Subcutaneous abdominal adipose tissue (tissue), 5 donors: ENCODE measurements around the gene RAB33B.
"Not testable (repeated sequence)": the region's sequence is repeated elsewhere in the genome, so short reads cannot be mapped to it uniquely, and the experiment has no call there.

Experiments
- H3K27ac ChIP-seq: one replicate; pipeline ENCODE4 v1.7.0; 2013; ENCODE audit warnings: low read depth, mild to moderate bottlenecking, inconsistent platforms, low read length, moderate library complexity
- H3K27me3 ChIP-seq, 5 donors: one replicate each; pipeline ENCODE4 v1.7.0; 2013; ENCODE audit warnings: low read length in 5 of 5, inconsistent platforms in 1 of 5; ENCODE audit not compliant: control insufficient read depth in 5 of 5, insufficient read depth in 4 of 5
- H3K36me3 ChIP-seq, 5 donors: one replicate each; pipeline ENCODE4 v1.7.0; 2013; ENCODE audit warnings: low read length in 5 of 5; ENCODE audit not compliant: control insufficient read depth in 5 of 5, insufficient read depth in 5 of 5
- H3K4me1 ChIP-seq, 5 donors: one replicate each; pipeline ENCODE4 v1.7.0; 2013; ENCODE audit warnings: low read length in 5 of 5, mild to moderate bottlenecking in 3 of 5, moderate library complexity in 1 of 5; ENCODE audit not compliant: control insufficient read depth in 5 of 5, insufficient read depth in 5 of 5
- H3K4me3 ChIP-seq, 5 donors: one replicate each; pipeline ENCODE4 v1.7.0; 2013; ENCODE audit warnings: low read length in 5 of 5, low read depth in 1 of 5
- H3K9ac ChIP-seq, 5 donors: one replicate each; pipeline ENCODE4 v1.7.0; 2013; ENCODE audit warnings: low read length in 5 of 5, mild to moderate bottlenecking in 4 of 5, moderate library complexity in 3 of 5
- H3K9me3 ChIP-seq, 5 donors: one replicate each; pipeline ENCODE4 v1.7.0; 2013; ENCODE audit warnings: low read length in 5 of 5; ENCODE audit not compliant: control insufficient read depth in 5 of 5
- donor health status: healthy.
- donor health status: healthy.
- donor health status: healthy.
- donor health status: healthy.
- donor health status: healthy.

Gene RAB33B

GRCh38 chr4:139443661-139444060 lies 10.3 kb upstream of the RAB33B start:
- Histone ChIP-seq H3K27me3 (no peaks in the 10 kb centered on the region), H3K27ac (no peak overlapping the region), H3K4me1 (peaks cover 0 to 5% (median 0%) of the 10 kb centered on the region in 5 donors), H3K4me3 (no peak overlapping the region), H3K9me3 (peaks cover 0 to 7% (median 0%) of the 10 kb centered on the region in 5 donors), H3K9ac (no peak overlapping the region), H3K36me3 (no peaks in the 10 kb centered on the region)

- H3K4me3 ChIP-seq, H3K27me3 ChIP-seq, H3K36me3 ChIP-seq, H3K9me3 ChIP-seq, H3K27ac ChIP-seq, H3K9ac ChIP-seq, H3K4me1 ChIP-seq: not testable (repeated sequence)
These were observed 9.0 kb upstream of the RAB33B start for GRCh38 chr4:139444881-139445280.

- not testable (repeated sequence) for H3K4me3 ChIP-seq, H3K36me3 ChIP-seq, H3K9me3 ChIP-seq, H3K27me3 ChIP-seq, H3K27ac ChIP-seq, H3K4me1 ChIP-seq, H3K9ac ChIP-seq
These were observed 6.8 kb upstream of the RAB33B start for GRCh38 chr4:139447078-139447477.

- H3K27ac ChIP-seq = no peak overlapping the region
- peaks cover 3 to 28% (median 24%) of the 10 kb centered on the region in 5 donors for H3K4me1 ChIP-seq
- H3K9me3 ChIP-seq = no peaks in the 10 kb centered on the region
- no peak overlapping the region for H3K4me3 ChIP-seq
- no peak overlapping the region for H3K9ac ChIP-seq
- no peaks in the 10 kb centered on the region for H3K36me3 ChIP-seq
- H3K27me3 ChIP-seq = no peaks in the 10 kb centered on the region
These were observed 3.3 kb upstream of the RAB33B start for GRCh38 chr4:139450586-139450985.

GRCh38 chr4:139451997-139452396 lies 1.9 kb upstream of the RAB33B start:
- Histone ChIP-seq H3K27me3 (no peaks in the 10 kb centered on the region), H3K36me3 (no peaks in the 10 kb centered on the region), H3K9ac (no peak overlapping the region), H3K9me3 (no peaks in the 10 kb centered on the region), H3K4me3 (no peak overlapping the region), H3K4me1 (peaks cover 3 to 41% (median 37%) of the 10 kb centered on the region in 5 donors), H3K27ac (no peak overlapping the region)

- Histone ChIP-seq H3K4me1 (peaks cover 3 to 49% (median 43%) of the 10 kb centered on the region in 5 donors), H3K4me3 (peak overlapping the region; percentile 93 to 100 (median 97)), H3K27me3 (no peaks in the 10 kb centered on the region)
These were observed 915 bp upstream of the RAB33B start for GRCh38 chr4:139453041-139453370.

GRCh38 chr4:139453371-139454110 lies 380 bp upstream of the RAB33B start:
- peaks cover 3 to 54% (median 47%) of the 10 kb centered on the region in 5 donors for H3K4me1 ChIP-seq
- no peaks in the 10 kb centered on the region for H3K9me3 ChIP-seq
- H3K27me3 ChIP-seq = no peaks in the 10 kb centered on the region

More at GRCh38 chr4:139453041-139453370, 915 bp upstream of the RAB33B start:
- peak overlapping the region; percentile 59 to 93 (median 84) for H3K9ac ChIP-seq
- H3K9me3 ChIP-seq = no peaks in the 10 kb centered on the region
- H3K27ac ChIP-seq = peak overlapping the region; percentile 88
- H3K36me3 ChIP-seq = no peaks in the 10 kb centered on the region

GRCh38 chr4:139455126-139455538 lies 1.2 kb downstream of the RAB33B start:
- H3K9me3 ChIP-seq = no peaks in the 10 kb centered on the region
- peak overlapping the region; percentile 52 to 92 (median 83) for H3K9ac ChIP-seq
- H3K27me3 ChIP-seq = no peaks in the 10 kb centered on the region
- no peaks in the 10 kb centered on the region for H3K36me3 ChIP-seq
- H3K27ac ChIP-seq = peak overlapping the region; percentile 88
- H3K4me3 ChIP-seq = peak overlapping the region; percentile 87 to 100 (median 95)
- H3K4me1 ChIP-seq = peaks cover 3 to 59% (median 52%) of the 10 kb centered on the region in 5 donors

More at GRCh38 chr4:139453371-139454110, 380 bp upstream of the RAB33B start:
- H3K27ac ChIP-seq = peak overlapping the region; percentile 88
- H3K4me3 ChIP-seq = peak overlapping the region; percentile 93 to 100 (median 97)
- peak overlapping the region; percentile 59 to 93 (median 84) for H3K9ac ChIP-seq
- H3K36me3 ChIP-seq = no peaks in the 10 kb centered on the region

- no peak overlapping the region for H3K4me3 ChIP-seq
- H3K9me3 ChIP-seq = no peaks in the 10 kb centered on the region
- H3K27me3 ChIP-seq = no peaks in the 10 kb centered on the region
- H3K36me3 ChIP-seq = no peaks in the 10 kb centered on the region
- no peak overlapping the region for H3K9ac ChIP-seq
- no peak overlapping the region for H3K27ac ChIP-seq
- peaks cover 5 to 57% (median 52%) of the 10 kb centered on the region in 5 donors for H3K4me1 ChIP-seq
These were observed 3.4 kb downstream of the RAB33B start for GRCh38 chr4:139457318-139457717.

GRCh38 chr4:139458543-139458942 lies 4.6 kb downstream of the RAB33B start:
- no peaks in the 10 kb centered on the region for H3K27me3 ChIP-seq
- H3K4me1 ChIP-seq = peaks cover 5 to 49% (median 44%) of the 10 kb centered on the region in 5 donors
- no peak overlapping the region for H3K27ac ChIP-seq
- H3K9me3 ChIP-seq = no peaks in the 10 kb centered on the region
- no peak overlapping the region for H3K9ac ChIP-seq
- H3K4me3 ChIP-seq = no peak overlapping the region
- H3K36me3 ChIP-seq = no peaks in the 10 kb centered on the region
